Activated T-helper 2 cell treated with anti-CD3 and anti-CD28 coated beads, Interferon-gamma antibody, Interleukin-2, Interleukin-4, amounts not matched to agents 10 μg/mL and 5 μg/mL and 100 μg/mL, durations not matched to agents 14 hours and 24 hours and 36 hours (primary cell): ENCODE results near the gene OR5K1. TPM values are rescaled to one million over a fixed set of nuclear protein-coding genes. Genes with fewer than 3 reads are reported as not detected.

ENCODE experiments used
- DNase-seq: peaks from one replicate; pipeline ENCODE4 v3.0.0; 2021; ENCODE audit warnings: low spot score
- H3K27ac Mint-ChIP-seq: one replicate; pipeline ENCODE4 v1.8.0; 2021; ENCODE audit warnings: mixed read lengths
- H3K27me3 Mint-ChIP-seq: one replicate; pipeline ENCODE4 v1.8.0; 2021; ENCODE audit warnings: low read depth, mixed read lengths
- H3K36me3 Mint-ChIP-seq: one replicate; pipeline ENCODE4 v1.8.0; 2021; ENCODE audit warnings: low read depth, mixed read lengths
- H3K4me1 Mint-ChIP-seq: one replicate; pipeline ENCODE4 v1.8.0; 2021; ENCODE audit warnings: low read depth, mixed read lengths
- H3K4me3 Mint-ChIP-seq: one replicate; pipeline ENCODE4 v1.8.0; 2021; ENCODE audit warnings: low read depth, mild to moderate bottlenecking, moderate library complexity, mixed read lengths
- H3K9me3 Mint-ChIP-seq: one replicate; pipeline ENCODE4 v1.8.0; 2021; ENCODE audit warnings: mixed read lengths
- intact Hi-C: fragments of 100-400 bp; cut with micrococcal nuclease; formaldehyde crosslinking; loops from one replicate; pipeline ENCODE4 v1.15.1; 2023
- total RNA-seq: library from RNA; stranded (reverse); gene quantifications from 2 replicates; pipeline ENCODE4 v1.2.3, GENCODE V29; 2022

Gene OR5K1
- total RNA-seq, result not detected in 2 replicates

- Mint-ChIP-seq H3K9me3 (peaks cover 9% of the 10 kb centered on the region), H3K4me1 (no peaks in the 10 kb centered on the region), H3K4me3 (no peak within 1 kb of the TSS), H3K27ac (no peak within 1 kb of the TSS), H3K36me3 (no peaks in the 10 kb centered on the region), H3K27me3 (peaks cover 11% of the 10 kb centered on the region)
- intact Hi-C loops, result no loop called here
- no peak for DNase-seq
Observed at GRCh38 chr3:98462901-98463300, at the start of gene OR5K1. OR5K1 (plus strand) TSS chr3:98463201; CDS start chr3:98469577, 6,376 bp downstream.

DNA sequence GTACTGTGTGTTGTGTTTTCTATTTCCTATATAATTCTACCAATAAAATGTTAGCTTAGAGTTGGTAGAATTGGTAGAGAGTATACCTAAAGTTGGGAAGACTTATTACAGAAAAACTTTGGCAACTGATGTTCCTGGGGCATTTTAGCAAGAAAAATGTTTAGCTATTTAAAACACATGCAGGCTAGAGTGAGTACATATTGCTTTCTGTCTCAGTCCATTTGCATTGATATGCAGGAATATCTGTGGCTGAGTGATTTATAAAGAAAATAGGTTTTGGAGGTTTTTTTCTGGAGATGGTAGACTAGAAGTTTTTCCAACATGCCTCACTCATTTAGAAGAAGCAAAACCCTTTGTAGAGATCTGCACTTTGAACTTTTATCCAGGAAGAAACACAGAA, 30.4 kb upstream of the OR5K1 start:
- no peak overlapping the region for H3K27ac Mint-ChIP-seq
- H3K27me3 Mint-ChIP-seq, result peaks cover 7% of the 10 kb centered on the region
- peaks cover 25% of the 10 kb centered on the region for H3K9me3 Mint-ChIP-seq
- intact Hi-C loops, result no loop called here
- no peaks in the 10 kb centered on the region for H3K36me3 Mint-ChIP-seq
- H3K4me1 Mint-ChIP-seq, result no peaks in the 10 kb centered on the region
- no peak for DNase-seq
- H3K4me3 Mint-ChIP-seq, result no peak overlapping the region

GRCh38 chr3:98433764-98434163, 29.2 kb upstream of the OR5K1 start:
- Mint-ChIP-seq H3K9me3 (peaks cover 22% of the 10 kb centered on the region), H3K4me3 (no peak overlapping the region), H3K27ac (no peak overlapping the region), H3K27me3 (peaks cover 8% of the 10 kb centered on the region), H3K36me3 (no peaks in the 10 kb centered on the region), H3K4me1 (no peaks in the 10 kb centered on the region)
- intact Hi-C loops, result no loop called here
- DNase-seq, result no peak

DNA sequence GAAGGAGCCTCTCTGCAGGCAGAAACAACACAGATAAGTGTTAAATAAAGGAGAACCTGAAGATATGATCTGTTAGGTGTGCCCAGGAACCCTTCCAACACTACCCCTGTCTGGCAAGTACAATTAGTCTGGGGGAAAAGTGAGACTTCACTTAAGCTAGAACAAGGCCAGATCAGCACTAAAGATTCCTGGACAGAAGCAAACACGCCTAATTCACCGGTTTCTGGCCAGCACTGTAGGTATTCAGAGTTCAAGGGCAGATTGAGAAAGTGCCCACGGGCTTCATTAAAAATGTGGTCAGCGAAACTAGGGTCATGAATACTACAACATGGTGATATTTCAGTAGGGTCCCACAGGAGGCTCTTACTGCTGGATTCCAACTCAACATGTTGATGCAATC, 28.6 kb upstream of the OR5K1 start:
- no peak for DNase-seq
- H3K27ac Mint-ChIP-seq, result no peak overlapping the region
- peaks cover 16% of the 10 kb centered on the region for H3K9me3 Mint-ChIP-seq
- intact Hi-C loops, result no loop called here
- no peak overlapping the region for H3K4me3 Mint-ChIP-seq
- H3K4me1 Mint-ChIP-seq, result no peaks in the 10 kb centered on the region
- H3K36me3 Mint-ChIP-seq, result no peaks in the 10 kb centered on the region
- H3K27me3 Mint-ChIP-seq, result peaks cover 8% of the 10 kb centered on the region

DNA sequence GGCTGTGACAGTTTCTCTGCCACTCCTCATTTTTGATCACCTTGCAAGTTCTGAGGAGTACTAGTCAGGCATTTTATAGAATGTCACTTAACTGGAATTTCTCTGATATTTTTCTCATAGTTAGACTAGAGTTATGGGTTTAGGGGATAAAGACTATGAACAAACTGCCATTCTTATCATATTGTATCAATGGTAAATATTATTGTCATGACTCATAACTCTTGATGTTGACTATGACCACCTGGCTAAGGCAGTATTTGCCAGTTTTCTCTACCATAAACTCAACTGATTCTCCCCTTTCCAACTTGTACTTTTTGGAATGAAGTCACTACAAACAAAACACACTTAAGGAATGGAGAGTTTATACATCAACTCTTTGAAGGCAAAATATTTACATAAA, 22.7 kb upstream of the OR5K1 start:
- Mint-ChIP-seq H3K27ac (no peak overlapping the region), H3K4me3 (no peak overlapping the region), H3K9me3 (no peaks in the 10 kb centered on the region), H3K27me3 (peaks cover 19% of the 10 kb centered on the region), H3K36me3 (no peaks in the 10 kb centered on the region), H3K4me1 (no peaks in the 10 kb centered on the region)
- no peak for DNase-seq
- intact Hi-C loops, result no loop called here

- H3K36me3 Mint-ChIP-seq, result no peaks in the 10 kb centered on the region
- intact Hi-C loops, result no loop called here
- no peak for DNase-seq
- H3K27ac Mint-ChIP-seq, result no peak overlapping the region
- H3K27me3 Mint-ChIP-seq, result peaks cover 17% of the 10 kb centered on the region
- peaks cover 14% of the 10 kb centered on the region for H3K4me1 Mint-ChIP-seq
- H3K4me3 Mint-ChIP-seq, result no peak overlapping the region
- peaks cover 4% of the 10 kb centered on the region for H3K9me3 Mint-ChIP-seq
Observed at GRCh38 chr3:98445949-98446406, 17.0 kb upstream of the OR5K1 start.

- intact Hi-C loops, result no loop called here
- Mint-ChIP-seq H3K9me3 (peaks cover 4% of the 10 kb centered on the region), H3K4me3 (no peak overlapping the region), H3K27ac (no peak overlapping the region), H3K4me1 (peaks cover 15% of the 10 kb centered on the region), H3K36me3 (no peaks in the 10 kb centered on the region), H3K27me3 (peaks cover 16% of the 10 kb centered on the region)
- no peak for DNase-seq
Observed at GRCh38 chr3:98449606-98450193, 13.3 kb upstream of the OR5K1 start.

- intact Hi-C loops, result no loop called here
Observed at GRCh38 chr3:98450372-98450771, 12.6 kb upstream of the OR5K1 start.

GRCh38 chr3:98453827-98454226, 9.2 kb upstream of the OR5K1 start:
- H3K27ac Mint-ChIP-seq, result no peak overlapping the region
- no peak for DNase-seq
- H3K36me3 Mint-ChIP-seq, result no peaks in the 10 kb centered on the region

More at GRCh38 chr3:98450372-98450771, 12.6 kb upstream of the OR5K1 start:
- H3K27ac Mint-ChIP-seq, result no peak overlapping the region
- H3K36me3 Mint-ChIP-seq, result no peaks in the 10 kb centered on the region
- H3K9me3 Mint-ChIP-seq, result peaks cover 4% of the 10 kb centered on the region
- no peak overlapping the region for H3K4me3 Mint-ChIP-seq
- H3K27me3 Mint-ChIP-seq, result peaks cover 17% of the 10 kb centered on the region
- no peak for DNase-seq
- peaks cover 15% of the 10 kb centered on the region for H3K4me1 Mint-ChIP-seq

GRCh38 chr3:98454929-98455328, 8.1 kb upstream of the OR5K1 start:
- Mint-ChIP-seq H3K36me3 (no peaks in the 10 kb centered on the region), H3K27me3 (peaks cover 12% of the 10 kb centered on the region), H3K27ac (no peak overlapping the region), H3K9me3 (peaks cover 9% of the 10 kb centered on the region), H3K4me1 (peaks cover 2% of the 10 kb centered on the region), H3K4me3 (no peak overlapping the region)
- intact Hi-C loops, result no loop called here
- no peak for DNase-seq

More at GRCh38 chr3:98453827-98454226, 9.2 kb upstream of the OR5K1 start:
- Mint-ChIP-seq H3K4me3 (no peak overlapping the region), H3K27me3 (peaks cover 10% of the 10 kb centered on the region), H3K4me1 (peaks cover 4% of the 10 kb centered on the region), H3K9me3 (peaks cover 2% of the 10 kb centered on the region)
- intact Hi-C loops, result no loop called here

GRCh38 chr3:98457543-98457942, 5.5 kb upstream of the OR5K1 start:
- intact Hi-C loops, result no loop called here
- Mint-ChIP-seq H3K27ac (no peak overlapping the region), H3K27me3 (peaks cover 19% of the 10 kb centered on the region), H3K36me3 (no peaks in the 10 kb centered on the region), H3K9me3 (peaks cover 9% of the 10 kb centered on the region), H3K4me3 (no peak overlapping the region), H3K4me1 (no peaks in the 10 kb centered on the region)
- no peak for DNase-seq

DNA sequence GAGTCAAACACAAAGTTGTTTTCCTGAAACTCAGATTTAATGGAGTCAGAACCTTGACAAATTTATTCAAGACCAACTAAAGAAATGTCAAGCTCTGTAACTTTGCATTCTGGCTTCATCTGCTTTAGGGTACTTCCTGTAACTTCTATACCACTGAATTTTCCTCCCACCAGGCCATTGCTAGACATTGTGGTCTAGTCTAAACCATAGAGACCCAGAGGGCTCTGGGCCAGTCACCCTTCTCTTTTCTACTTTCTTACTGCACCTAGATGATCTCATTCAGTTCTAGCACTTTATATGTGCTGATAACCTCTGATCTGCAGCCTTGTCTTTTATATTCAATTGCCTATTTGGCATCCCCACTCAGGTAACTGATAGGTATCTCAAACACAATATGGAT, 2.8 kb upstream of the OR5K1 start:
- DNase-seq, result no peak
- Mint-ChIP-seq H3K4me3 (no peak overlapping the region), H3K4me1 (no peaks in the 10 kb centered on the region), H3K9me3 (peaks cover 9% of the 10 kb centered on the region), H3K36me3 (no peaks in the 10 kb centered on the region), H3K27me3 (peaks cover 11% of the 10 kb centered on the region), H3K27ac (no peak overlapping the region)
- intact Hi-C loops, result no loop called here

DNA sequence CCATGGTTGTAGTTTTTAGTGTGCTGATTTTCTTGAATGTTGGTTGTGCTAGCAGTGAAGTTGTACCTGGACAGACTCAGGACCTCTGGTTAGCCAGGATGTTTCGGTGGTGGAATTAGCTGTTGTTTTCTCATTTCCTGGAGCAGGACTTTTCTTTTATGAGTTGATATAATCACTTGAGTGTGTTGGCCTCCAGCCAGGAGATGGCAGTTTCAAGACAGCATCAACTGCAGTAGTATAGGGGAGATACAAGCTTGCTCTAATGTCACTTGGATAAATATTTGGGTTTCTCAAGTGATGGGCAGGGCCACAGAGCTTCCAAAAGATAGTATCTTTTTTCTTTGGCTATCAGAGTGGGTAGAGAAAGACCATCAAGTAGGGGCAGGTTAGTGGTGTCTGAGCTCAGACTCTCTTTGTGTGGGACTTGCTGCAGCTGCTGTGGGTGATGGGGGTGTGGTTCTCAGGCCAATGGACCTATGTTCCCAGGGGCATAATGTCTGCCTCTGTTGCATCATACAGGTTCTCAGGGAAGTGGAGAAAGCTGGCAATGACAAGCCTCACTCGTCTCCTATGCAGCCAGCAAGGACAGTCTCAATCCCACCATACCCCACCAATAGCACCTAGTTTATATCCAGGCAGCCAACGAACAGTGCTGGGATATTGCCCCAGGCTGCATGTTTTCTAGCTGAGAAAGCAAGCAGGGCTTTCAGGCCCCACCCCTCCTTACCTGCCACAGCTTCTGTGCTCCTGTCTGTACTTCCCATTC, 19.9 kb downstream of the OR5K1 start:
- intact Hi-C loops, result no loop called here
- H3K27me3 Mint-ChIP-seq, result peaks cover 5% of the 10 kb centered on the region
- no peak for DNase-seq
- H3K4me1 Mint-ChIP-seq, result peaks cover 6% of the 10 kb centered on the region
- H3K9me3 Mint-ChIP-seq, result peaks cover 47% of the 10 kb centered on the region
- H3K27ac Mint-ChIP-seq, result no peak overlapping the region
- H3K4me3 Mint-ChIP-seq, result no peak overlapping the region
- no peaks in the 10 kb centered on the region for H3K36me3 Mint-ChIP-seq
